OCI-LY7 (cell line): ENCODE measurements around the gene PSMB5. TPM values are rescaled to one million over a fixed set of nuclear protein-coding genes. Genes with fewer than 3 reads are reported as not detected.

Source experiments
- BruUV-seq: library from RNA; stranded (reverse); fragments of 400-500 nt; replicated peaks from 2 replicates; lab custom pipeline; 2021; lab: Mats Ljungman, UMichigan
- CTCF ChIA-PET: fragments of 300-600 bp; sonication (Branson Sonifier 250); formaldehyde crosslinking; loops from one replicate; lab custom pipeline; 2022; ENCODE audit warnings: antibody characterized with exemption; ENCODE audit not compliant: unreplicated experiment; lab: Charles Lee
- POLR2A ChIA-PET: fragments of 300-600 bp; sonication (Branson Sonifier 250); formaldehyde crosslinking; loops from one replicate; lab custom pipeline; 2022; ENCODE audit warnings: antibody characterized with exemption; lab: Charles Lee
- DNase-seq: peaks from one replicate; pipeline ENCODE4 v3.0.0-alpha.2; 2015; ENCODE audit warnings: low spot score
- H2AFZ ChIP-seq: fragments of 200-600 bp; sonication (generic), shearing (Covaris generic); 2 replicates; pipeline ENCODE4 v1.6.1; 2014; ENCODE audit warnings: mild to moderate bottlenecking, antibody characterized with exemption, low read length, moderate library complexity
- H3K27ac ChIP-seq: fragments of 200-600 bp; sonication (generic); 2 replicates; pipeline ENCODE4 v1.5.1; 2014; ENCODE audit warnings: mixed run types, low read depth, mild to moderate bottlenecking, moderate library complexity, low read length, inconsistent platforms; ENCODE audit not compliant: poor library complexity, severe bottlenecking
- H3K36me3 ChIP-seq: fragments of 200-600 bp; sonication (generic); 2 replicates; pipeline ENCODE4 v1.6.1; 2014; ENCODE audit warnings: mild to moderate bottlenecking, antibody characterized with exemption, low read length, moderate library complexity, mixed read lengths; ENCODE audit not compliant: insufficient read depth
- H3K4me1 ChIP-seq: fragments of 200-600 bp; sonication (generic); 2 replicates; pipeline ENCODE4 v1.5.1; 2014; ENCODE audit warnings: mild to moderate bottlenecking, low read length; ENCODE audit not compliant: insufficient read depth, poor library complexity, severe bottlenecking
- H3K4me2 ChIP-seq: fragments of 200-600 bp; sonication (generic); 2 replicates; pipeline ENCODE4 v1.6.1; 2014; ENCODE audit warnings: mild to moderate bottlenecking, low read length
- H3K4me3 ChIP-seq: fragments of 200-600 bp; sonication (generic); 2 replicates; pipeline ENCODE4 v1.5.1; 2014; ENCODE audit warnings: mild to moderate bottlenecking, low read depth, low read length; ENCODE audit not compliant: poor library complexity, severe bottlenecking
- H3K79me2 ChIP-seq: fragments of 200-600 bp; sonication (generic); 2 replicates; pipeline ENCODE4 v1.6.1; 2016; ENCODE audit warnings: low read depth, mild to moderate bottlenecking, low read length, moderate library complexity, mixed read lengths; ENCODE audit not compliant: insufficient read depth
- H3K9me2 ChIP-seq: fragments of 200-600 bp; sonication (generic); 2 replicates; pipeline ENCODE4 v1.6.1; 2016; ENCODE audit warnings: mild to moderate bottlenecking, low read length, mixed read lengths; ENCODE audit not compliant: insufficient read depth
- H3K9me3 ChIP-seq: fragments of 200-600 bp; sonication (generic); 2 replicates; pipeline ENCODE4 v1.6.1; 2014; ENCODE audit warnings: mild to moderate bottlenecking, mixed run types, low read length, mixed read lengths
- H4K20me1 ChIP-seq: fragments of 200-600 bp; sonication (generic); 2 replicates; pipeline ENCODE4 v1.6.1; 2014; ENCODE audit warnings: mild to moderate bottlenecking, antibody characterized with exemption, low read length, moderate library complexity, mixed read lengths; ENCODE audit not compliant: insufficient read depth
- EZH2phosphoT487 ChIP-seq: fragments of 200-600 bp; sonication (generic); IDR thresholded peaks from 2 replicates; pipeline ENCODE4 v1.6.1; 2018; ENCODE audit warnings: low read depth, borderline replicate concordance, mild to moderate bottlenecking, mixed run types, antibody characterized with exemption, low read length, moderate library complexity, mixed read lengths
- intact Hi-C: fragments of 100-400 bp; cut with micrococcal nuclease; formaldehyde crosslinking; loops from one replicate; pipeline ENCODE4 v1.10.0; 2022; ENCODE audit not compliant: unreplicated experiment
- total RNA-seq, 2 experiments: library from RNA; depleted of rRNA in 1 of 2; stranded (reverse); fragments of >200 nt in 1 of 2; shearing (Covaris generic) in 1 of 2; gene quantifications; 2 replicates each; pipeline ENCODE4 v1.2.3, GENCODE V29; 2014 to 2022
- TF ChIP-seq, protein P1 (sequence below): fragments of 200-600 bp; sonication (generic); conservative IDR thresholded peaks from 2 replicates; pipeline ENCODE4 v1.5.1; 2014; ENCODE audit warnings: mild to moderate bottlenecking, antibody characterized with exemption, low read length, moderate library complexity, mixed read lengths

PSMB5 gene
- total RNA-seq, 2 experiments from 2014 or later = 111 to 122 TPM

DNA sequence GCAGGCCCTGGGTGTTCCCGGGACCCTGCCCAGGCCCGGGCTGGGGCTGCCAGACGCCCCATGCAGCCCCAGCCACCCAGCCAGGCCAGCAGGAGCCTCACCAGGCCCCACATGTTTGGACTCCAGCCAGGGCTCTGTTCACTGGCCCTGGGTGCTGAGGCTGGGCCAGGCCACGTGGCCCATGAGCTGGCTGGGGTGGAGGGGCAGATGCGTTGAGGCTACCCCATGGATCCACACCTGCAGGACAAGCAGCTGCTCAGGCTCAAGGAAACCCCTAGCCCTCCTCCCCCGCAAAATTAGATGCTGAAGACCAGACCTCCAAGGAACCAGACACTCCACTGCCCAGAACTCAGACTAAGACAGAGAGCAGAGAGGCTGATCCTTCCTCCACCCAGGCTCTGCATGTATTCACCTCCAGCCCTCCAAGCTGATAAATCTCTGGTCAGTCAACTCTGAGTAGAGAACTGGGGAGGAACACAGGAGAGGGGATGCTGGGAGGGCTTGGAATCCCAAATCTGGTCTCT, 21.0 kb upstream of the PSMB5 start:
- Histone ChIP-seq H2AFZ (no peak overlapping the region), H4K20me1 (no peaks in the 10 kb centered on the region), H3K4me3 (no peak overlapping the region), H3K4me1 (peaks cover 27% of the 10 kb centered on the region), H3K9me3 (no peaks in the 10 kb centered on the region), H3K4me2 (no peak overlapping the region), H3K27ac (no peak overlapping the region), H3K9me2 (no peaks in the 10 kb centered on the region), H3K36me3 (peaks cover 23% of the 10 kb centered on the region), H3K79me2 (no peaks in the 10 kb centered on the region)
- BruUV-seq = no TSS peak
- POLR2A ChIA-PET = no interaction called here
- DNase-seq = no peak
- intact Hi-C loops = loop anchor here (10.0 kb wide), 1 partner anchor 481 kb away; no protein-coding TSS in a partner anchor
- CTCF ChIA-PET = interaction anchor here (0.6 to 1.0 kb wide), 3 partner anchors 61 to 135 kb away, joined by 3 read pairs; no protein-coding TSS in a partner anchor
- TF ChIP-seq, protein P1, sequence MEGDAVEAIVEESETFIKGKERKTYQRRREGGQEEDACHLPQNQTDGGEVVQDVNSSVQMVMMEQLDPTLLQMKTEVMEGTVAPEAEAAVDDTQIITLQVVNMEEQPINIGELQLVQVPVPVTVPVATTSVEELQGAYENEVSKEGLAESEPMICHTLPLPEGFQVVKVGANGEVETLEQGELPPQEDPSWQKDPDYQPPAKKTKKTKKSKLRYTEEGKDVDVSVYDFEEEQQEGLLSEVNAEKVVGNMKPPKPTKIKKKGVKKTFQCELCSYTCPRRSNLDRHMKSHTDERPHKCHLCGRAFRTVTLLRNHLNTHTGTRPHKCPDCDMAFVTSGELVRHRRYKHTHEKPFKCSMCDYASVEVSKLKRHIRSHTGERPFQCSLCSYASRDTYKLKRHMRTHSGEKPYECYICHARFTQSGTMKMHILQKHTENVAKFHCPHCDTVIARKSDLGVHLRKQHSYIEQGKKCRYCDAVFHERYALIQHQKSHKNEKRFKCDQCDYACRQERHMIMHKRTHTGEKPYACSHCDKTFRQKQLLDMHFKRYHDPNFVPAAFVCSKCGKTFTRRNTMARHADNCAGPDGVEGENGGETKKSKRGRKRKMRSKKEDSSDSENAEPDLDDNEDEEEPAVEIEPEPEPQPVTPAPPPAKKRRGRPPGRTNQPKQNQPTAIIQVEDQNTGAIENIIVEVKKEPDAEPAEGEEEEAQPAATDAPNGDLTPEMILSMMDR = no peak
- TF ChIP-seq EZH2phosphoT487 = no peak

DNA sequence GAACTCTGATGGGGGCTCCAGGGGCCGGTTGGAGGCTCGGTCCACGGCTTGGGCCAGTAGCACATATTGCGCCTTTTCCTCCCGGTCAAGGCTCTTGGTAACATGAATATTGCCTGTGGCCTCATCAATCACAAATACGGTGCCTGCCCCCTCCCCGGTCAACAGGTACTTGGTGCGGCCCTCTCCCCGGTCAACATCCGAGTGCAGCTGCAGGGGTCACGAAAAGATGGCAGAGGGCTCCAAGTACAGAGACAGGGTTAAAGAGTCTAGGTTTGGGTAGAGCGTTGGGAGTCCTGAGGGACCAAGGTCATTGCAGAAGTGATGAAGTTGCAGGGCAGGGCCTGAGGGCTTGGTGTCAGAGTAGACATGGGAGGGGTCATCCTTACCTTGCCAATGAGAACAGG, 20.4 kb upstream of the PSMB5 start:
- H3K9me3 ChIP-seq = no peaks in the 10 kb centered on the region
- no peak for DNase-seq
- H3K4me3 ChIP-seq = no peak overlapping the region
- peaks cover 27% of the 10 kb centered on the region for H3K4me1 ChIP-seq
- intact Hi-C loops = loop anchor here (10.0 kb wide), 1 partner anchor 480 kb away; no protein-coding TSS in a partner anchor
- TF ChIP-seq EZH2phosphoT487 = no peak
- TF ChIP-seq, protein P1 = no peak
- H3K36me3 ChIP-seq = peaks cover 18% of the 10 kb centered on the region
- CTCF ChIA-PET = interaction anchor here (0.6 to 1.9 kb wide), 5 partner anchors 60 to 134 kb away, joined by 3 to 5 read pairs (median 3); no protein-coding TSS in a partner anchor
- no peaks in the 10 kb centered on the region for H4K20me1 ChIP-seq
- H3K4me2 ChIP-seq = no peak overlapping the region
- POLR2A ChIA-PET = interaction anchor here (0.5 kb wide), 1 partner anchor 100 kb away, joined by 3 read pairs; no protein-coding TSS in a partner anchor
- H3K9me2 ChIP-seq = no peaks in the 10 kb centered on the region
- no peaks in the 10 kb centered on the region for H3K79me2 ChIP-seq
- BruUV-seq = no TSS peak
- no peak overlapping the region for H3K27ac ChIP-seq
- no peak overlapping the region for H2AFZ ChIP-seq
